Prostate gland (tissue), 2 donors: Measurements from ENCODE around the gene FAM111B.

Source experiments
- CTCF ChIP-seq, 4 experiments: fragments of 200-600 bp in 2 of 4; fragments of 450-650 bp in 2 of 4; sonication (generic) in 2 of 4; IDR thresholded peaks; 1 replicate in 3 of 4; 2 replicates in 1 of 4; pipeline ENCODE4 v1.5.1; 2016 to 2019; ENCODE audit warnings: antibody characterized with exemption in 4 of 4, mild to moderate bottlenecking in 2 of 4, moderate library complexity in 2 of 4
- POLR2A ChIP-seq: fragments of 450-650 bp; IDR thresholded peaks from one replicate; pipeline ENCODE4 v1.6.1; 2016; ENCODE audit warnings: antibody characterized with exemption, mild to moderate bottlenecking
- POLR2AphosphoS5 ChIP-seq: sonication (generic); formaldehyde crosslinking; IDR thresholded peaks from one replicate; pipeline ENCODE4 v1.6.1; 2017; ENCODE audit warnings: antibody characterized with exemption

- TF ChIP-seq CTCF (IDR thresholded peaks at IDR 0.05) (peak; percentile 44 to 81 (median 72)), POLR2A (no peak), POLR2AphosphoS5 (peak; percentile 35)
Measured at GRCh38 chr11:59158206-59159068, 51.4 kb downstream of the FAM111B start.
